ENCODE data around the gene ETV7. TPM values are rescaled to one million over a fixed set of nuclear protein-coding genes. Genes with fewer than 3 reads are reported as not detected.
"Not testable (repeated sequence)": the region's sequence is repeated elsewhere in the genome, so short reads cannot be mapped to it uniquely, and the experiment has no call there.

ETV7 gene
- 1 to 10 TPM; 2.8 to 3.1 TPM for total RNA-seq

DNA sequence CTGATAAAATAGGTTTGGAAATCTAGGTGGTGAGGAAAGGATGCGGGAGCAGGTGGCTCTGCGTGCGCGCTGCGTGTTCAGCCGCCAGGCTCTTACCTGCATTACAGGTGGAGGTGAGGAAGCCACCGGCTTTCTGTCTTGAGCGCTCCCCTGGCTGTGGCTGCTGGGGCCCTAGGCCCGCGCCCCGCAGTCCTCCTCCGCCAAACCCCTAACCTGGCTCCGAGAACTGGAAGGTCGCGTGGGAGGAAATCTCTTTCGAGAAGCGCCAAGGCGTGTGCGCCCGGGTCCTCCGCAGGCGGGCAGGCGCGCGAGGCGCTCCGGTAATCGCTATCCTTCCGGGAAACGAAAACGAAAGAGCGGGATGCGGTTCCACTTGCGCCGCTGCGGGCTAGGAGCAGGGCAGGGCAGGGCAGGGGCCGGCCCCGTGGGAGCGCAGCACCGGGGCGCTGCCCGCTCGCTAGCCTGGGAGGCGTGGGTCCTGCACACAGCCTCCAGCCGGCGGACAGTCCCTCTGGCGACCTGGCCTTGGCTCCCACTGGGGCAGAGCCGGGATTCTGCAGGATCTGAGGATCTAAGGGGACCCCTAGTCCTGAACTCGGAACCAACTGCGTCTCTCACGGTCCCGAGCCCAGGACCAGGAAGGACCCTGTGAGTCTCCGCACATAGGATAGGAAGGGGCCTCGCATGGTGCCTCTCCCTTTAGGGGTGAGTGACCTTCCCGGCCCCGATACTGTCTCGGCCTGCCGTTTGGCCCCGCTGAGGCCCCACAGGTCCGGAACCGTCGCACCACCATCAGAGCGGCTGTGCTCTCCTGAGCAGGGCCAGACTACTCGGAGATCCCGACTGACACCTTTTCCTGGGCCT is at the start of gene ETV7:
TSS of gene ETV7 (minus strand) at position 230 of the 864 bp plus-strand sequence. CDS start at position 102, 128 bp downstream.
- Mint-ChIP-seq H3K9me3 (no peaks in the 10 kb centered on the region), H3K4me1 (peaks cover 15% of the 10 kb centered on the region), H3K27ac (peak within 1 kb of the TSS; percentile 75), H3K36me3 (no peaks in the 10 kb centered on the region), H3K4me3 (peak within 1 kb of the TSS; percentile 86), H3K27me3 (peaks cover 43% of the 10 kb centered on the region)
- DNase-seq = peak; percentile 64

- Mint-ChIP-seq H3K27ac (no peak overlapping the region), H3K9me3 (no peaks in the 10 kb centered on the region), H3K4me1 (peaks cover 13% of the 10 kb centered on the region), H3K27me3 (peaks cover 4% of the 10 kb centered on the region), H3K36me3 (no peaks in the 10 kb centered on the region), H3K4me3 (no peak overlapping the region)
- no peak for DNase-seq
Measured at GRCh38 chr6:36436466-36436865, 49.0 kb upstream of the ETV7 start.

GRCh38 chr6:36432151-36432671 is 44.7 kb upstream of the ETV7 start:
- Mint-ChIP-seq H3K36me3 (no peaks in the 10 kb centered on the region), H3K27ac (peak overlapping the region; percentile 12), H3K4me1 (peaks cover 4% of the 10 kb centered on the region), H3K9me3 (no peaks in the 10 kb centered on the region), H3K4me3 (no peak overlapping the region), H3K27me3 (peaks cover 4% of the 10 kb centered on the region)
- no peak for DNase-seq

- no peak overlapping the region for H3K27ac Mint-ChIP-seq
- peaks cover 4% of the 10 kb centered on the region for H3K27me3 Mint-ChIP-seq
- no peaks in the 10 kb centered on the region for H3K36me3 Mint-ChIP-seq
- no peaks in the 10 kb centered on the region for H3K9me3 Mint-ChIP-seq
- H3K4me3 Mint-ChIP-seq = no peak overlapping the region
- peaks cover 4% of the 10 kb centered on the region for H3K4me1 Mint-ChIP-seq
- DNase-seq = no peak
Measured at GRCh38 chr6:36431197-36431596, 43.7 kb upstream of the ETV7 start.

DNA sequence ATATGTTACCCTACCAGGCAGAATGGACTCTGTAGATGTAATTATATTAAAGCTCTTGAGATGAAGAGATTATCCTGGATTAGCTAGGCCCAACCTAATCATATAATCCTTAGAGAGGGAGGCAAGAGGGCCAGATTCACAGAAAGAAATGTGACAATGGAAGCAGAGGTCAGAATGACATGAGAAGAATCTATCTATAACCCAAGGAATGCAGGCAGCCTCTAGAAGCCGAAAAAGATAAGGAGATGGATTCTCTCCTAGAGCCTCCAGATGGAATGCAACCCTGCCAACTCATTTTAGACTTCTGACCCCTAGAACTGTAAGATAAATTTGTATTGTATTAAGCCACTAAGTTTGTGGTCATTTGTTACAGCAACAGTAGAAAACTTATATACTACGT is 42.9 kb upstream of the ETV7 start:
- DNase-seq = no peak
- no peak overlapping the region for H3K27ac Mint-ChIP-seq
- no peaks in the 10 kb centered on the region for H3K36me3 Mint-ChIP-seq
- no peak overlapping the region for H3K4me3 Mint-ChIP-seq
- peaks cover 4% of the 10 kb centered on the region for H3K4me1 Mint-ChIP-seq
- no peaks in the 10 kb centered on the region for H3K9me3 Mint-ChIP-seq
- peaks cover under 1% of the 10 kb centered on the region for H3K27me3 Mint-ChIP-seq

GRCh38 chr6:36428911-36429310 is 41.4 kb upstream of the ETV7 start:
- Mint-ChIP-seq H3K4me1 (peaks cover 5% of the 10 kb centered on the region), H3K27ac (no peak overlapping the region), H3K36me3 (no peaks in the 10 kb centered on the region), H3K4me3 (no peak overlapping the region), H3K27me3 (no peaks in the 10 kb centered on the region), H3K9me3 (no peaks in the 10 kb centered on the region)
- DNase-seq = no peak

DNA sequence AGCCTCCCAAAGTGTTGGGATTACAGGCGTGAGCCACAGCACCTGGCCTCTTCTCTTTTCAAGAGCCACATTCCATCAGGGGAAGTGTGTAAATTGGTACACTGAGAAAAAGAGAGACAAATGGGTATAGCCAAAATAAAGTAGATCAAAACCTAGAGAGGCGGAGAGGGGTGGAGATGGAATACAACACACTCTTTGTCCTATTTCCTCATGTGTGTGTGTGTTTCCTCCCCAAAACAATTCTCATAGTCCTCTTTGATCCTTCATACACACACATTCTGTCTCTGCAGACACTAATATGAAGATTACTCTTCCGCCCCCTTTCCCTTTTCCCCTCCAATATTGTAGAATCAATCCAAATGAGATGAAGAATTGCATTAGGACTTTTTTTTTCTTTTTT is 39.2 kb upstream of the ETV7 start:
- Mint-ChIP-seq H3K27ac (no peak overlapping the region), H3K9me3 (no peaks in the 10 kb centered on the region), H3K36me3 (no peaks in the 10 kb centered on the region), H3K4me1 (peaks cover 13% of the 10 kb centered on the region), H3K27me3 (no peaks in the 10 kb centered on the region), H3K4me3 (no peak overlapping the region)
- DNase-seq = no peak

GRCh38 chr6:36423101-36423824 is 35.8 kb upstream of the ETV7 start:
- DNase-seq = peak; percentile 98
- H3K36me3 Mint-ChIP-seq = no peaks in the 10 kb centered on the region

GRCh38 chr6:36422714-36423100 is 35.2 kb upstream of the ETV7 start:
- DNase-seq = no peak
- H3K9me3 Mint-ChIP-seq = no peaks in the 10 kb centered on the region

More at GRCh38 chr6:36423101-36423824, 35.8 kb upstream of the ETV7 start:
- Mint-ChIP-seq H3K27me3 (no peaks in the 10 kb centered on the region), H3K4me3 (peak overlapping the region; percentile 88), H3K9me3 (no peaks in the 10 kb centered on the region), H3K27ac (peak overlapping the region; percentile 93), H3K4me1 (peaks cover 13% of the 10 kb centered on the region)

GRCh38 chr6:36419310-36419709 is 31.8 kb upstream of the ETV7 start:
- Mint-ChIP-seq H3K4me3 (no peak overlapping the region), H3K27ac (no peak overlapping the region), H3K36me3 (no peaks in the 10 kb centered on the region), H3K4me1 (peaks cover 13% of the 10 kb centered on the region), H3K9me3 (no peaks in the 10 kb centered on the region), H3K27me3 (no peaks in the 10 kb centered on the region)
- no peak for DNase-seq

More at GRCh38 chr6:36422714-36423100, 35.2 kb upstream of the ETV7 start:
- peak overlapping the region; percentile 93 for H3K27ac Mint-ChIP-seq
- H3K4me3 Mint-ChIP-seq = peak overlapping the region; percentile 88
- H3K27me3 Mint-ChIP-seq = no peaks in the 10 kb centered on the region
- H3K4me1 Mint-ChIP-seq = peaks cover 13% of the 10 kb centered on the region
- no peaks in the 10 kb centered on the region for H3K36me3 Mint-ChIP-seq

DNA sequence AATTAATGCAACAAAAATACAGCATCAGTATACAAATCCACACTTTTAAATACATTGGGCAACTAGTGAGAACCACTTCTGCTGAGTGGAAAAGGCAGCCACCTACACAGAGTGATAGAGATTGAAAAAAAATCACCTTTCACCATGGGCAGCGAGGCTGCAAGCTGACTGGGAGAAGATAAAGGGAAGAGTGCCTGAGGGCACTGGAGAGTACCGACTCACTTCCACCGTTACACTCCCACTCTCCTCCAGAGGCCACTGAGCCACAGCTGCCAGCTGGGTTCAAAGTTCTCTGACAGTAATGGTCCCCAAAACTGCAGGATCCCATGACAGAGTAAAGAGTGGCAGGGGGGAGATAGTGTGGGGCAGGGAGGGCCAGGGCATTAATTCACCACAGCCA is 31.1 kb upstream of the ETV7 start:
- Mint-ChIP-seq H3K36me3 (no peaks in the 10 kb centered on the region), H3K27me3 (no peaks in the 10 kb centered on the region), H3K4me3 (no peak overlapping the region), H3K9me3 (no peaks in the 10 kb centered on the region), H3K4me1 (peaks cover 9% of the 10 kb centered on the region), H3K27ac (no peak overlapping the region)
- DNase-seq = no peak

DNA sequence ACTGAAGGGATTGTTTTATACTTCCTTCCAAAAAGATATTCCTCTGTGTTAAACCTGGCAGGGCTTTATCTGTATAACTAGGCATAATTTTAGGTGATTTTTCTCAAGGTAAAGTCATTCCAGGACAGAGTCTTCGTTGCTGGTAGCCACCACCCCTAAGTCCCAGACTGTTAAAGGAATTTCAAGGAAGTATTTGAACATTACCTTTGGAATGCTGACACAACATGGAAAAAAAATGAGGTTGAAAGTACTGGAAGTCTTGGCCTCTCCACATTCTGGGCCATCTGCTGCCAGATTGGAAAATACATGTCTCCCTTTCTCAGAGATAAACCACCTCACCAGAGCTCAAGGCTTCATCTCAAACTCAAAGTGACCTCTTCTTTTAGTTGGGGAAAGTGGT is 27.0 kb upstream of the ETV7 start:
- no peak overlapping the region for H3K27ac Mint-ChIP-seq
- no peak for DNase-seq
- no peaks in the 10 kb centered on the region for H3K4me1 Mint-ChIP-seq
- H3K36me3 Mint-ChIP-seq = peaks cover 2% of the 10 kb centered on the region
- H3K27me3 Mint-ChIP-seq = no peaks in the 10 kb centered on the region
- peaks cover 2% of the 10 kb centered on the region for H3K9me3 Mint-ChIP-seq
- H3K4me3 Mint-ChIP-seq = no peak overlapping the region

GRCh38 chr6:36413489-36414480 is 26.3 kb upstream of the ETV7 start:
- DNase-seq = no peak
- Mint-ChIP-seq H3K36me3 (peaks cover 2% of the 10 kb centered on the region), H3K27ac (no peak overlapping the region), H3K4me3 (no peak overlapping the region), H3K27me3 (no peaks in the 10 kb centered on the region), H3K4me1 (no peaks in the 10 kb centered on the region), H3K9me3 (peaks cover 2% of the 10 kb centered on the region)

GRCh38 chr6:36409718-36410117 is 22.2 kb upstream of the ETV7 start:
- H3K9me3 Mint-ChIP-seq, H3K27me3 Mint-ChIP-seq, H3K4me1 Mint-ChIP-seq, DNase-seq, H3K4me3 Mint-ChIP-seq, H3K36me3 Mint-ChIP-seq, H3K27ac Mint-ChIP-seq: not testable (repeated sequence)
